Nephron progenitor cell (in vitro differentiated cells): ENCODE results near the gene ELF3.
"Not testable (repeated sequence)": the region's sequence is repeated elsewhere in the genome, so short reads cannot be mapped to it uniquely, and the experiment has no call there.

ENCODE experiments used
- DNase-seq: peaks from one replicate; pipeline ENCODE4 v3.0.0; 2021
- H3K27ac Mint-ChIP-seq: 2 replicates; pipeline ENCODE4 v1.8.0; 2021; ENCODE audit warnings: mild to moderate bottlenecking, moderate library complexity, mixed read lengths
- H3K27me3 Mint-ChIP-seq: 2 replicates; pipeline ENCODE4 v1.8.0; 2021; ENCODE audit warnings: mild to moderate bottlenecking, low read depth, mixed read lengths; ENCODE audit not compliant: poor library complexity
- H3K36me3 Mint-ChIP-seq: 2 replicates; pipeline ENCODE4 v1.8.0; 2021; ENCODE audit warnings: low read depth, mixed read lengths
- H3K4me1 Mint-ChIP-seq: 2 replicates; pipeline ENCODE4 v1.8.0; 2021; ENCODE audit warnings: mixed read lengths
- H3K4me3 Mint-ChIP-seq: 2 replicates; pipeline ENCODE4 v1.8.0; 2021; ENCODE audit warnings: mild to moderate bottlenecking, moderate library complexity, mixed read lengths
- H3K9me3 Mint-ChIP-seq: 2 replicates; pipeline ENCODE4 v1.8.0; 2021; ENCODE audit warnings: mild to moderate bottlenecking, moderate library complexity, mixed read lengths
- TF ChIP-seq, protein P1 (sequence below): fragments of 200-600 bp; sonication (generic); IDR thresholded peaks from 2 replicates; pipeline ENCODE4 v1.5.0; 2021; ENCODE audit warnings: antibody characterized with exemption

Gene ELF3

DNA sequence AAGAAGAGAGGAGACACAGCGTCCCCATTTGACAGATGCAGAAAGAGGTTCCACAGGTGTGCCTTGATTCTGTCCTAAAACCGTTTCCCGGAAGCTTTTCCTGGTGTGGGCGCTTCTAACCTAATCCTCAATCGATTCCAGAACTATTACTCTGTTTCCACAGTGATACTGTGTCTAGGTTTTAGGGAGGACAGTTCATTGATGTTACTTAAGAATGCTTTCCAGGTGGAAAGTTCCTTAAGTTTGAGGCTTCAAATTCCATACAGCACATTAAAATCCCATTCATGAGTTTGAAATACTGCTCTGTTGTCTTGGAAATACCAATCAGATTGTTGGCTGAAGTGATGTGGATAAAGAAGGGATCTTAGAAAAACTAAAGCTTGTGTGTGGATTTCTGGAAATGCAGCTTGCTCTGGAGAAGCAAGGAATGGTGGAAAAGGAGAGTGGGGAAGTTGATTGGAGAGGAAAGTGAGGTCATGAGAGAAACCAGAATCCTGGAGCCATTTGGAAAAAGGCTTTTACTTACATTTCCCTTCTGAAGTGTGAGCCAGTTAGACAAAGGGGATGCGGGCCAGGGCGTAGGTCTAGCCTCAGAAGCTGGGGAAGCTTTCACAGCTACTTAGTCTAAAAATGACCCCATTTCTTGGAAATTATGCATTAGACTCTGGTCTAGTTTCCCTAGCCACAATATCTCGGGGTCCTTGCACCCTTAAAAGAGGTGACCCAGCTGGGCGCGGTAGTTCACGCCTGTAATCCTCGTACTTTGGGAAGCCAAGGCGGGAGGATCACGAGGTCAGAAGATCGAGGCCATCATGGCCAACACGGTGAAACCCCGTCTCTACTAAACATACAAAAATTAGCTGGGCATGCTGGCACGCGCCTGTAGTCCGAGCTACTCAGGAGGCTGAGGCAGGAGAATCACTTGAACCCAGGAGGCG is 6.7 kb downstream of the ELF3 start:
- TF ChIP-seq, protein P1, sequence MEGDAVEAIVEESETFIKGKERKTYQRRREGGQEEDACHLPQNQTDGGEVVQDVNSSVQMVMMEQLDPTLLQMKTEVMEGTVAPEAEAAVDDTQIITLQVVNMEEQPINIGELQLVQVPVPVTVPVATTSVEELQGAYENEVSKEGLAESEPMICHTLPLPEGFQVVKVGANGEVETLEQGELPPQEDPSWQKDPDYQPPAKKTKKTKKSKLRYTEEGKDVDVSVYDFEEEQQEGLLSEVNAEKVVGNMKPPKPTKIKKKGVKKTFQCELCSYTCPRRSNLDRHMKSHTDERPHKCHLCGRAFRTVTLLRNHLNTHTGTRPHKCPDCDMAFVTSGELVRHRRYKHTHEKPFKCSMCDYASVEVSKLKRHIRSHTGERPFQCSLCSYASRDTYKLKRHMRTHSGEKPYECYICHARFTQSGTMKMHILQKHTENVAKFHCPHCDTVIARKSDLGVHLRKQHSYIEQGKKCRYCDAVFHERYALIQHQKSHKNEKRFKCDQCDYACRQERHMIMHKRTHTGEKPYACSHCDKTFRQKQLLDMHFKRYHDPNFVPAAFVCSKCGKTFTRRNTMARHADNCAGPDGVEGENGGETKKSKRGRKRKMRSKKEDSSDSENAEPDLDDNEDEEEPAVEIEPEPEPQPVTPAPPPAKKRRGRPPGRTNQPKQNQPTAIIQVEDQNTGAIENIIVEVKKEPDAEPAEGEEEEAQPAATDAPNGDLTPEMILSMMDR, result no peak
- no peak for DNase-seq
- no peaks in the 10 kb centered on the region for H3K36me3 Mint-ChIP-seq
- H3K4me3 Mint-ChIP-seq, result no peak overlapping the region
- H3K4me1 Mint-ChIP-seq, result peaks cover 46% of the 10 kb centered on the region
- peak overlapping the region; percentile 8 for H3K27ac Mint-ChIP-seq
- peaks cover 17% of the 10 kb centered on the region for H3K27me3 Mint-ChIP-seq
- no peaks in the 10 kb centered on the region for H3K9me3 Mint-ChIP-seq

DNA sequence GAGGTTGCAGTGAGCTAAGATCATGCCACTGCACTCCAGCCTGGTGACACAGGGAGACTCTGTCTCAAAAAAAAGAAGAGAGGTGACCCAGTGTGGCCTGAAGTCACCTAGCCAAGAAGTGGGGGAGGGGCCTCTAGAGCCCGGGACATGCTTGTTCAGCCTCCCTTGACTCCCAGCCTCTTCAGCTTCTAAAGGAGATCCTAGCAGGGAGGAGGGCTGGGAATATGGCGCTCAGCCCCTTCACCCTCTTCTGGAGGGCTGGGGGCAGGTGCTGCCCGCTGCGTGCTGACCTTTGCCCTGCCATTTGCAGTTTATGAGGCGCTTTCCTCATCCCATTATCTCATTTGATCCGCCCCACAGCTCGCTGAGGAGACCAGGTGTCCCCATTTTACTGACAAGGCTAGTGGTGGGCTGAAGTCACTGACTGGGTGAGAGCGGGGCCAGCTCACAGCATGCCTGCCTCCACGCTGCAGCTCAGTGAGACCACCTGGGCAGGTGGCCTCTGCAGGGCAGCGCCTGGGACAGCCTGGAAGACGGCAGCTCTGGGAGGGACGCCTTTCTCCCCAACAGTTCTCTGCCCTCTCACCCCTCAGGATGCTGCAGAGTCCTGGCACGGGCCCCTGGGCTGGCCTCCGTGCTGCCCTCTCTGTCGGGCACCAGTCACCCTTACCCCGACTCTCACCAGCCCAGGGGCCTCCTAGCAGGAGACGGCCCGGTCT is 7.5 kb downstream of the ELF3 start:
- H3K27me3 Mint-ChIP-seq, result peaks cover 19% of the 10 kb centered on the region
- peaks cover 40% of the 10 kb centered on the region for H3K4me1 Mint-ChIP-seq
- no peaks in the 10 kb centered on the region for H3K9me3 Mint-ChIP-seq
- no peak overlapping the region for H3K27ac Mint-ChIP-seq
- TF ChIP-seq, protein P1, result no peak
- peak; percentile 27 for DNase-seq
- H3K36me3 Mint-ChIP-seq, result no peaks in the 10 kb centered on the region
- no peak overlapping the region for H3K4me3 Mint-ChIP-seq

DNA sequence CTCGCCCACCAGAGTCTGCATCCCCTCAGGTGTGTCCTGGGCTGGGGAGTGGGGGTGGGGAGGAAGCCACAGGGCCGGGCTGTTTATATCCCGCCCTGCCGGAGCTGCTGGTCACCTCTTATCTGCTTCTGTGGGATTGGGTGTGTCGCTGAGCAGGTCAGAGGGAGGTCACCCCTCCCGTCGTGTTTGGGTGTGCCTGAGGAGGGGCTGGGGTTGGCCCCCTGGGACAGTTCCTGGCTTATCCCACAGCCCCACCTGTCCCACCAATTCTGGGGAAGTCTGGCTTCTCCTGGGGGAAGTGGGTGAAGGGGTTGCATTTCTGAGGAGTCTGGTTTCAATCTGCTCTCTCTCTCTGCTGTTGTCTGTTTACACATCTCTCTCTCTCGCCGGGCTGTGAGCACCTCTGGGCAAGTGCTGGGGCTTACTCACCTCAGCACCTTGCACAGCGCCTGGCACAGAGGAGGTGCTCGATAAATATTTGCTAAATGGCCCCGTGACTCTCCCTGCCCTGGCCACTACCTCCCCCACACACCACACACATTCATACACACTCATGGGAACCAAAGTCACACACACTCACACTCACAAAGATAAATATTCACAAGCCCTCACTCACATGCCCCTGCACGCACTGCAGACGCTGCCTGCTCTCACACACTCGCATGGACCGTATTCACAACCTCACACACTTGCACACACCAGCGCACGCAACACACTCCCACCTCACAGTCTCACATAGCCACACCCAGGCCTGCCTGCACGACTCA is 8.3 kb downstream of the ELF3 start:
- no peak for DNase-seq
- TF ChIP-seq, protein P1, result no peak
- peak overlapping the region; percentile 96 for H3K27ac Mint-ChIP-seq

DNA sequence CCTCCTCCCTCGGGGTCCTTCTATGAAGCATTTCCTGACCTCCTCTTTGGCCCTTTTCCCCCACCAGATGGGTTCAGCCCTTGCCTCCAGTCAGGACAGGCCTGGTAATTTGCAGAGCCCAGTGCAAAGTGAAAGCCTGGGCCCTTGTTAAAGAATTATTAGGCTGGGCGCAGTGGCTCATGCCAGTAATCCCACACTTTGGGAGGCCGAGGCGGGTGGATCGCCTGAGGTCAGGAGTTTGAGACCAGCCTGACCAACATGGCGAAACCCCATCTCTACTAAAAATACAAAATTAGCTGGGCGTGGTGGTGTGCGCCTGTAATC is 8.8 kb downstream of the ELF3 start:
- not testable (repeated sequence) for H3K4me3 Mint-ChIP-seq, DNase-seq, H3K36me3 Mint-ChIP-seq, H3K9me3 Mint-ChIP-seq
- Mint-ChIP-seq H3K4me1 (peaks cover 45% of the 10 kb centered on the region), H3K27me3 (peaks cover 15% of the 10 kb centered on the region), H3K27ac (peak overlapping the region; percentile 96)

More for the DNA sequence above, 8.3 kb downstream of the ELF3 start:
- Mint-ChIP-seq H3K9me3 (no peaks in the 10 kb centered on the region), H3K4me1 (peaks cover 45% of the 10 kb centered on the region), H3K4me3 (peak overlapping the region; percentile 6), H3K27me3 (peaks cover 15% of the 10 kb centered on the region), H3K36me3 (no peaks in the 10 kb centered on the region)

DNA sequence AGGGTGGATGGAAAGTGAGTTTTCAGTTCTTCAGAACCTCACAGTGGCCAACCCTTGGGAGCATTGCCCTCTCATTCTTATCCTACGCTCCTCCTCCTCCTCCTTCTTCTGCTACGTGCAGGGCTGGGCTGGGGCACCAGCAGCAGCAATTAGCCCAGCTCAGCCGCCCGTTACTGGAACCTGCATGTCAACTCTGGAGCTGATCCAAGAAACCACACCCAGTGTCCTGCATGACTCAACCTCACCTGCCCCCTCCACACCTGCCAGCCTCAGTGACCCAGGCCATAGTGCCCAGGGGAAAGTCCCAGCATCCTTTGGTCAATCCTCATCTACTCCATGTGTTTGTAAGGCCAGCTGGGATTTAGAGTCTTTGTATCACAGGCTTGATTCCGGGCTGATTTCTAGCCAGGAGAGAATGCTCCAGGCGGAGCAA is 12.6 kb downstream of the ELF3 start:
- no peak for DNase-seq
- H3K27me3 Mint-ChIP-seq, result peaks cover 13% of the 10 kb centered on the region
- H3K27ac Mint-ChIP-seq, result no peak overlapping the region
- H3K4me1 Mint-ChIP-seq, result peaks cover 22% of the 10 kb centered on the region
- TF ChIP-seq, protein P1, result no peak
- no peak overlapping the region for H3K4me3 Mint-ChIP-seq
- no peaks in the 10 kb centered on the region for H3K36me3 Mint-ChIP-seq
- no peaks in the 10 kb centered on the region for H3K9me3 Mint-ChIP-seq

DNA sequence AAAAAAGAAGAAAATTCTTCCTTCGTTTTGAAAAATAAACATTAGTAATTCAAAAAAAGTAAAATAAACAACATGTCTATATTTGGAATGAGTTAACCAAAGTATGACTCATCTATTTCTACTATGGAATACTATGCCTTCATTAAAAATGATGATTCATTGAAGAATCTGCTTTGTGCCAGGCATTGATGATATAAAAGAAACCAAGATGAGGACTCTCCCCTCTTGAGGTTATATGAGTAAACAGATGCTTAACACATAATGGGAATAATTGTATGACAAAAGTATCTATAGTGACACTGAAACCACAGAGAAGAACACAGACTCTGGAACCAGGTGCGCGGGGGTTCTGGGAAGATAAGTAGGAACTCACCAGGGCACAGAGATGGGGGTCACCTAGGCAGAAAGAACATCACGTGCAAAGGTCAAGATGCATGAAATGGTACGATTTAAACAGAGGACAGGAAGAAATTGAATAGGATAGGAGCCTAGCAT is 18.8 kb downstream of the ELF3 start:
- peaks cover 4% of the 10 kb centered on the region for H3K9me3 Mint-ChIP-seq
- peak overlapping the region; percentile 53 for H3K27ac Mint-ChIP-seq
- H3K27me3 Mint-ChIP-seq, result peaks cover 15% of the 10 kb centered on the region
- H3K4me1 Mint-ChIP-seq, result peaks cover 11% of the 10 kb centered on the region
- H3K4me3 Mint-ChIP-seq, result no peak overlapping the region
- no peak for DNase-seq
- TF ChIP-seq, protein P1, result no peak
- H3K36me3 Mint-ChIP-seq, result no peaks in the 10 kb centered on the region
